Measurements from ENCODE around the gene ATP2B2. TPM values are rescaled to one million over a fixed set of nuclear protein-coding genes. Genes with fewer than 3 reads are reported as not detected.

Gene ATP2B2
- total and polyA plus RNA-seq, 2 donors: 0.13 to 0.53 TPM

DNA sequence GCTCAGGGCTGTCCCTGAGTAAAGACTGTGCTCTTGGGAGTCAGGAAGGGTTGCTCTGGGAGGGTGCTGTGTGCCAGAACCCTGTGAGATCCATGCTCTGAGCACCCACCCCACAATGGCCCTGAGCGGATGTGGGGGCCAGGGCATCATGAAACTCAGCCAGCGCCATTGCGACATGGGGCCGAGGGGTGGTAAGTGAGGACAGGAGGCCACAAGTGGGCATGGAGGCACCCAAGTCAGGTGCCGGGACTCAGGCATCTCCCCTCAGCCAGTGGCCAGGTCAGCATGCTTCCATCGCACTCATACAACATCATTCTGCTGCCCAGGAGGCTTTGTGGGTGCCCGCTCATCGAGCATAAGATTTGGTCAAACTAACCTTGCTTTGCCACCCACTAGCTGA is 19.6 kb downstream of the ATP2B2 start:
- WGBS: 92% methylated on average over 8 of the region's 8 CpGs
- H3K4me3 ChIP-seq (ENCODE audit: low read depth, low read length): no peak overlapping the region
- no peaks in the 10 kb centered on the region for H3K36me3 ChIP-seq (ENCODE audit: insufficient read depth)
- no peak overlapping the region for H3K27ac ChIP-seq (ENCODE audit: low read depth)
- no peak for DNase-seq (ENCODE audit: extremely low spot score)
- H3K4me1 ChIP-seq (ENCODE audit: insufficient read depth): no peaks in the 10 kb centered on the region

- Histone ChIP-seq H3K4me3 (ENCODE audit: low read depth, low read length) (no peak overlapping the region), H3K4me1 (ENCODE audit: insufficient read depth) (no peaks in the 10 kb centered on the region), H3K36me3 (ENCODE audit: insufficient read depth) (no peaks in the 10 kb centered on the region), H3K27ac (ENCODE audit: low read depth) (no peak overlapping the region)
- no peak for DNase-seq (ENCODE audit: extremely low spot score)
- 61% methylated on average over 12 of the region's 12 CpGs for whole genome bisulfite sequencing
These were observed 20.0 kb downstream of the ATP2B2 start for GRCh38 chr3:10485380-10485779.

GRCh38 chr3:10484709-10485108 is 20.7 kb downstream of the ATP2B2 start:
- Histone ChIP-seq H3K36me3 (ENCODE audit: insufficient read depth) (no peaks in the 10 kb centered on the region), H3K4me1 (ENCODE audit: insufficient read depth) (no peaks in the 10 kb centered on the region), H3K4me3 (ENCODE audit: low read depth, low read length) (no peak overlapping the region), H3K27ac (ENCODE audit: low read depth) (no peak overlapping the region)
- DNase-seq (ENCODE audit: extremely low spot score): no peak
- WGBS: 87% methylated on average over 3 of the region's 3 CpGs

GRCh38 chr3:10483686-10484345 is 21.6 kb downstream of the ATP2B2 start:
- Histone ChIP-seq H3K36me3 (ENCODE audit: insufficient read depth) (no peaks in the 10 kb centered on the region), H3K4me1 (ENCODE audit: insufficient read depth) (no peaks in the 10 kb centered on the region), H3K27ac (ENCODE audit: low read depth) (no peak overlapping the region), H3K4me3 (ENCODE audit: low read depth, low read length) (no peak overlapping the region)
- 70% methylated on average over 13 of the region's 13 CpGs for WGBS
- DNase-seq (ENCODE audit: extremely low spot score): no peak

DNA sequence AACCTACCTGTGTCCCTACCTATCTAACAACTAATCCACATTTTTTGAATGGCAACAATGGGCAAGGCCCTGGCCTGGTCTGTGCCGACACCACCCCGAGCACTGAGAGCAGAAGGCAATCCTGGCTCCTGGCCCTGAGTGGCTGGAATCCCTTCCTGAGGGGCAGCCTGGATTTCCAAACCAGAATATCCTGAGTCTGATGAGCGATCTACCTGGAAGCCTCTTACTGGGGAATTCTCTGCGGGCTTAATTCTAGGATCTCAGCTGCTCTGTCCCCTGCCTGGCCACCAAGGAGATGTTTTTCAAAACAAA is 22.1 kb downstream of the ATP2B2 start:
- H3K27ac ChIP-seq (ENCODE audit: low read depth): no peak overlapping the region
- no peak overlapping the region for H3K4me3 ChIP-seq (ENCODE audit: low read depth, low read length)
- H3K4me1 ChIP-seq (ENCODE audit: insufficient read depth): no peaks in the 10 kb centered on the region
- no peaks in the 10 kb centered on the region for H3K36me3 ChIP-seq (ENCODE audit: insufficient read depth)
- no peak for DNase-seq (ENCODE audit: extremely low spot score)
- WGBS: 72% methylated on average over 4 of the region's 4 CpGs

DNA sequence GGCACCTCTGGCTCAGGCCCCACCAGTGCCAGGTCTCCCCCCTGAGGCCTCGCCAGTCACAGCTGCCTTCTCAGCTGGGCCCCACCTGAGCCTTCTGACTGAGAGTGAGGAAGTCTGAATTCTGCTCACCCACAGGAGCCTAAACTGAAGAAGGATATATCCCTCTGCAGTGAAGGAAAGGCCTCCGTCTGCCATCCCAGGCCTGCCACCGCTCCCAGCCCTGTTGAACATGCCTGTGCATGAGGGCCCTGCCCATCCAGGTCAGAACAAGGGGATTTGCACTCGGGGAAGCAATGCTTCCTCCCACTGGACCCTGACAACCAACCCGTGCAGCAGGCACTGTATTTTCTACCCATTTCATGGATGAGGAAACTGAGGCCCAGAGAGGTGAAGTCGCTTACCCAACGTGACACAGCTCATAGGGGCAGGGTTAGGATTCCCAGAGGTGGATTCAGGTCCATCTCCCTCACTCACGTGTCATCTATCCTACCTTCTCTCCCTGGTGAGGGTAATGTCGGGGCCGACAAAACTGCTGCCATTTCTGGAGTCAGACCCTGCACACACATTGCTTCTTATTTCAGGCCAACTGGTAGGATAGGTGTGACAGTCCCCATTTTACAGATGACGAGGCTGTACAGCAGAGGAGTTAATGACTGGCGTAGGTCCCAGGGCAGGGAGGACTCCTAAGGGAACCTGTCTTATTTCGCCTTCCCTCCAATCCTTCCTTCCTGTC is 22.6 kb downstream of the ATP2B2 start:
- H3K4me3 ChIP-seq (ENCODE audit: low read depth, low read length): no peak overlapping the region
- 82% methylated on average over 13 of the region's 13 CpGs for WGBS
- H3K36me3 ChIP-seq (ENCODE audit: insufficient read depth): no peaks in the 10 kb centered on the region
- H3K4me1 ChIP-seq (ENCODE audit: insufficient read depth): no peaks in the 10 kb centered on the region
- no peak overlapping the region for H3K27ac ChIP-seq (ENCODE audit: low read depth)
- DNase-seq (ENCODE audit: extremely low spot score): no peak

DNA sequence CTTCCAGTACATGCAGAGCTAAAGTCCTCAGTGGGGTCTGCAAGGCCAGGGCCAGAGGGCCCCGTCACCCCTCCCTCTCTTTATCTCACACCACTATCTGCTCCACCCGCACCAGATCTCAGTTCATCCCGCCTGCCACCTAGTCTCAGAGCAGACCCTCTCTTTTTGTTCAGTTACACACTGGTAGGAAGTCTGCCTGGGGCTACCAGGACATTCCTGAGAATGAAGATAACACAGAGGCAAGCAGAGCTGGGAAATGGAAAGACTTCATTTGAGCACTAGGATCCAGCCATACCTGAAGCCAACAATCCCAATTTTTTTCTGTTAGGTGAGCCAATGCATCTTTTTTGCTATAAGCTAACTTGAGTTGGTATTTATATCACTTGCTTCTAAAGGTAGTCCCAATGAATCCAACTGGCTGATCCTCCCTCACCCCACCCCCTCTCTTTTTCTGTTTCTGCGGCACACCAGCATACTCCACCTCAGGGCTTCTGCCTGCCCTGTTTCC is 24.5 kb downstream of the ATP2B2 start:
- Histone ChIP-seq H3K27ac (ENCODE audit: low read depth) (no peak overlapping the region), H3K36me3 (ENCODE audit: insufficient read depth) (no peaks in the 10 kb centered on the region), H3K4me1 (ENCODE audit: insufficient read depth) (no peaks in the 10 kb centered on the region), H3K4me3 (ENCODE audit: low read depth, low read length) (no peak overlapping the region)
- no peak for DNase-seq (ENCODE audit: extremely low spot score)
- WGBS: 67% methylated on average over 4 of the region's 4 CpGs

DNA sequence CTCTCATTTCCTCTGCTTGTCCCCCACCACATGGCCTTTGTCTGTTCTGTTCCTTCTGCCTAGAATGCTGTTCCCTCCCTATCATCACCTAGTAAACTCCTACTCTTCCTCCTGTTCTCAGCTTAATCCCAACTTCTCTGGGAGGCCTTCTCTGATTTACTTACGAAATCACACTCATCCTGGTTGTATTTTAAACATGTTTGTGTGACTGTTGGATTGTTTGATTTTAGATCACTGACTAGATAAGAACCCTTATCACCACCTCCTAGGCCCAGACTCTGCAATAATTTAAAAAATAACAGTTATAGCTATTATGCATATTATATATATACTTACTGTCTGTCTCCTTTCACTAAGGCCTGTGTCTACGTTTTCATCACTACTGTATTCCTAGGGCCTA is 26.1 kb downstream of the ATP2B2 start:
- H3K36me3 ChIP-seq (ENCODE audit: insufficient read depth): no peaks in the 10 kb centered on the region
- no peak overlapping the region for H3K27ac ChIP-seq (ENCODE audit: low read depth)
- no peak overlapping the region for H3K4me3 ChIP-seq (ENCODE audit: low read depth, low read length)
- 57% methylated on average over 2 of the region's 2 CpGs for WGBS
- DNase-seq (ENCODE audit: extremely low spot score): no peak
- no peaks in the 10 kb centered on the region for H3K4me1 ChIP-seq (ENCODE audit: insufficient read depth)

GRCh38 chr3:10475983-10476382 is 29.4 kb downstream of the ATP2B2 start:
- H3K4me1 ChIP-seq (ENCODE audit: insufficient read depth): no peaks in the 10 kb centered on the region
- WGBS: 76% methylated on average over 3 of the region's 3 CpGs
- H3K27ac ChIP-seq (ENCODE audit: low read depth): no peak overlapping the region
- no peaks in the 10 kb centered on the region for H3K36me3 ChIP-seq (ENCODE audit: insufficient read depth)
- no peak overlapping the region for H3K4me3 ChIP-seq (ENCODE audit: low read depth, low read length)
- DNase-seq (ENCODE audit: extremely low spot score): no peak

- H3K36me3 ChIP-seq (ENCODE audit: insufficient read depth): no peaks in the 10 kb centered on the region
- no peak overlapping the region for H3K4me3 ChIP-seq (ENCODE audit: low read depth, low read length)
- no peaks in the 10 kb centered on the region for H3K4me1 ChIP-seq (ENCODE audit: insufficient read depth)
- 70% methylated on average over 9 of the region's 9 CpGs for WGBS
- H3K27ac ChIP-seq (ENCODE audit: low read depth): no peak overlapping the region
- DNase-seq (ENCODE audit: extremely low spot score): no peak
These were observed 30.5 kb downstream of the ATP2B2 start for GRCh38 chr3:10474847-10475246.

- no peaks in the 10 kb centered on the region for H3K4me1 ChIP-seq (ENCODE audit: insufficient read depth)
- WGBS: 61% methylated on average over 5 of the region's 5 CpGs
- no peak for DNase-seq (ENCODE audit: extremely low spot score)
- no peak overlapping the region for H3K4me3 ChIP-seq (ENCODE audit: low read depth, low read length)
- H3K36me3 ChIP-seq (ENCODE audit: insufficient read depth): no peaks in the 10 kb centered on the region
- H3K27ac ChIP-seq (ENCODE audit: low read depth): no peak overlapping the region
These were observed 31.1 kb downstream of the ATP2B2 start for GRCh38 chr3:10474275-10474646.

DNA sequence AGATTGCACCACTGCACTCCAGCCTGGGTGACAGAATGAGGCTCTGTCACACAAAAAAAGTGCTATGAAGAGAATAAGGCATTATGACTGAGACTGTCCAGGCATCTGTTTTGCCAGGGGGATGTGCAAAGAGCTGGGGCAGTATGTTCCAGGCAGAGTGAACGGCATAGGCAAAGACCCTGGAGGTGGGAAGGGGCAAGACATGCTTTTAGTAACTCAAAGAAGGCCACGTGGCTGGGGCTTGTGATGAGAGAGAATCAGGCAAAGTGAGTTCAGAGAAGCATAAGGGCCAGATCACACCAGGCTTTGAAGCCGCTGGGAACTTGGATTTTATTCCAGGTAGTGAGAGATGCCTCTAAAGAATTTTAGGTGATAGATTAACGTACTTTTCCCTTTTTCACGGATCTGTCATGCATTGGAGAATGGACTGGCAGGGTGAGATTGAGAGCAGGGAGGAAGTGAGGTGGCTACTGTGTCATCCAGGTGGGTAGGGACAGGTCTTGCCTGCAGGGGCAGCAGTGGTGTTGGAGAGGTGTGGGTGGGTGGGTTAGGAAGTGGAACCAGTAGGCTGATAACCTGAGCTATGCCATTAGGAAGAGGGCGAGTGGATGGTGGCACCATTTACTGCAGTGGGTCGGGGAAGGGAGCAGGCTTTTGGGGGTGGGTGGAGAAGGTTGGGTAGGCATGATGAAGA is 31.7 kb downstream of the ATP2B2 start:
- H3K27ac ChIP-seq (ENCODE audit: low read depth): no peak overlapping the region
- 75% methylated on average over 7 of the region's 7 CpGs for WGBS
- H3K4me1 ChIP-seq (ENCODE audit: insufficient read depth): no peaks in the 10 kb centered on the region

DNA sequence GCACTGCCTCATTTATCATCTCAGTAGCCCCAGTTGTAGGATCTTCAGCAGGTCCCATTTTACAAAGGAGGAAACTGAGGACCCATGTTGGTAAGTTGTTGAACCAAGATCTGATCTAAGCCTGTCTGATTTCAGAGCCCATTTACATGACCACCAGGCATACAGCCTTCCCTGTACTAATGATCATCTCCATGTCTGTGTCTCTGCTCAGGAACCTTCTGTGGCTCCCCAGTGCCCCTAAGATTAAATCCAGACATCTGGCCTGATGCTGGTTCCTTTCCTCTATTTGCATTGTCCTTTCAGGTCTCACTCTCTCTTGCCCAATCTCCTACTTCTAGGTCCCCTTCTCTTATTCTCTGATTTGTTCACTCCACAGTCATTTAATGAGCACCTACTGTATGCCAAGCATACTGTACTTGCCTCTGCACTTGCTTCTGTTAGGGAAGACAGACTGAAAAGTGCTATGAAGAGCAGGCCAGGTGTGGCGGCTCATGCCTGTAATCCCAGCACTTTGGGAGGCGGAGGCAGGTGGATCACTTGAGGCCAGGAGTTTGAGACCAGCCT is 32.4 kb downstream of the ATP2B2 start:
- Histone ChIP-seq H3K27ac (ENCODE audit: low read depth) (no peak overlapping the region), H3K4me1 (ENCODE audit: insufficient read depth) (no peaks in the 10 kb centered on the region)
- no peak for DNase-seq (ENCODE audit: extremely low spot score)

More for the DNA sequence above, 31.7 kb downstream of the ATP2B2 start:
- Histone ChIP-seq H3K4me3 (ENCODE audit: low read depth, low read length) (no peak overlapping the region), H3K36me3 (ENCODE audit: insufficient read depth) (no peaks in the 10 kb centered on the region)
- no peak for DNase-seq (ENCODE audit: extremely low spot score)

More for the DNA sequence above, 32.4 kb downstream of the ATP2B2 start:
- H3K36me3 ChIP-seq (ENCODE audit: insufficient read depth): no peaks in the 10 kb centered on the region
- no peak overlapping the region for H3K4me3 ChIP-seq (ENCODE audit: low read depth, low read length)
- WGBS: 93% methylated on average over 2 of the region's 2 CpGs
